Stimulated activated memory B cell treated with anti-CD40 and anti-IgM and Interleukin-4, amounts not matched to agents 10 μg/mL and 1 μg/mL and 100 μg/mL, for 72 hours (primary cell): ENCODE results near the gene RPP30.
A peak's percentile ranks its signal among the peaks of the same experiment; 100 is the strongest.
"Not testable (repeated sequence)": the region's sequence is repeated elsewhere in the genome, so short reads cannot be mapped to it uniquely, and the experiment has no call there.

Experiments used
- ATAC-seq: fragments of 150-1000 bp; cut with Tn5 transposase; 2 replicates; pipeline ENCODE4 v1.10.0; 2021
- H3K27ac Mint-ChIP-seq: one replicate; pipeline ENCODE4 v1.8.0; 2022; ENCODE audit warnings: mild to moderate bottlenecking, mixed read lengths
- H3K27me3 Mint-ChIP-seq: one replicate; pipeline ENCODE4 v1.8.0; 2022; ENCODE audit warnings: mixed read lengths
- H3K36me3 Mint-ChIP-seq: one replicate; pipeline ENCODE4 v1.8.0; 2022; ENCODE audit warnings: mixed read lengths
- H3K4me1 Mint-ChIP-seq: one replicate; pipeline ENCODE4 v1.8.0; 2022; ENCODE audit warnings: mixed read lengths
- H3K4me3 Mint-ChIP-seq: one replicate; pipeline ENCODE4 v1.8.0; 2022; ENCODE audit warnings: mild to moderate bottlenecking, moderate library complexity, mixed read lengths
- H3K9me3 Mint-ChIP-seq: one replicate; pipeline ENCODE4 v1.8.0; 2022; ENCODE audit warnings: mixed read lengths

RPP30 gene

DNA sequence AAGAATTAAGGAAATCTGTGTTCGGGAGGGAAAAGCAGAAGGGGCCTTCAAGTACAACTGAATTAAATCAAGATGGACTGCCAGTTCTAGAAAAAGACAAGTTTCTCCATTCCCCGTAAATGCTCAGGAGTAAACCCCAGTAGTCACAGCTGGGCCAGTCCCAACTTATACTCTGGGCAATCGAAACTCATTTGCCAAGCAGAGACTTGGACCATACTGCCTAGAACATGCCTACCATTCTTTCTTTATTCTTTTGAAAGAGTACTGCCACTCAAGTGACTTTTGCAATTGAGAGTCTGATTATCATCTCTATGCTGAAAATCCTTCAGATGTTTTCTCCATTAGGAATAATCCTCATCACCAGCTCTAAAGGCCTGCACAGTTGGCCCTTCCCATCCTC is 21.4 kb downstream of the RPP30 start:
- peaks cover 75% of the 10 kb centered on the region for H3K36me3 Mint-ChIP-seq
- no peaks in the 10 kb centered on the region for H3K4me1 Mint-ChIP-seq
- no peaks in the 10 kb centered on the region for H3K9me3 Mint-ChIP-seq
- ATAC-seq, result no peak
- no peak overlapping the region for H3K4me3 Mint-ChIP-seq
- no peak overlapping the region for H3K27ac Mint-ChIP-seq
- no peaks in the 10 kb centered on the region for H3K27me3 Mint-ChIP-seq

GRCh38 chr10:90896916-90897315 is 25.1 kb downstream of the RPP30 start:
- H3K4me3 Mint-ChIP-seq, H3K9me3 Mint-ChIP-seq, H3K27ac Mint-ChIP-seq, ATAC-seq, H3K4me1 Mint-ChIP-seq, H3K27me3 Mint-ChIP-seq: not testable (repeated sequence)
- peaks cover 66% of the 10 kb centered on the region for H3K36me3 Mint-ChIP-seq

DNA sequence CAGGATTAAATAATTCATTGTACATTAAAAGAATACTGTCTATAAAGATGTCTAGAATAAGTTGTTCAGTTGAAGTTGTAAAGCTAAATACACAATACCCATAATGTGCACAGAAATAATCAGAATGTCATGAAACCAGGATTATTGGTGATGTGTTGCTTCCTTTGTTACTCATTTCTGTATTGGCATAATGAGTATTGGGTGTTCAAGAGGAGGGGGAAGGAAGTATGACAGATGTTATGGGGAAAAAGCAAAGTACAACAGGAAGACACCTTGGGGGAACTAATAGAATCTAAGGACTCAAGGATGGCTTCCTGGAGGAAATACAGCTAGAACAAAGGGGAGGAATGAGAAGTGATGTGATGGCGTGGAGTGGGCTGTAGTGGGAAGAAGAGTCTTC is 34.2 kb downstream of the RPP30 start:
- peaks cover 2% of the 10 kb centered on the region for H3K9me3 Mint-ChIP-seq
- peaks cover 55% of the 10 kb centered on the region for H3K36me3 Mint-ChIP-seq
- H3K4me1 Mint-ChIP-seq, result peaks cover 14% of the 10 kb centered on the region
- H3K27me3 Mint-ChIP-seq, result no peaks in the 10 kb centered on the region
- H3K4me3 Mint-ChIP-seq, result no peak overlapping the region
- no peak for ATAC-seq
- H3K27ac Mint-ChIP-seq, result peak overlapping the region; percentile 1

DNA sequence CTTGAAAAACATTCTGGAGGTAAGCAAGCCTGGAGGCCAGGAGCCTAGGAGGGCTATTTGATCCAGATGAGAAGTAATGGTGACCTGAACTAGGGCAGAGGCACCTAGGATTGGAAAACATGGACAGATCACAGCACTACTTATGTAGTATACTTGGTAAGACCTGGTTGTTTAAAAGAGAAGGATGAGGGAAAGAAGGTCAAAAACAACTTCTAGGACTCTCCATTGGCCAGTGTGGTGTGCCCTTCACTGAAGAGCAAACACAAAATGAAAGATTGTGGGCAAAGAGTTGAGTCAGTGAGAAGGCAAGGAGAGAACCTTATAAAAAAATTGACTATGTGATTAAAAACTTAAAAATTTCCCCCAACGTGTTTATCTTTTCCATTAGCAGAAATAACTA is 34.8 kb downstream of the RPP30 start:
- H3K36me3 Mint-ChIP-seq, result peaks cover 48% of the 10 kb centered on the region
- peaks cover 2% of the 10 kb centered on the region for H3K9me3 Mint-ChIP-seq
- H3K4me3 Mint-ChIP-seq, result no peak overlapping the region
- ATAC-seq, result no peak
- peaks cover 16% of the 10 kb centered on the region for H3K4me1 Mint-ChIP-seq
- H3K27me3 Mint-ChIP-seq, result no peaks in the 10 kb centered on the region
- no peak overlapping the region for H3K27ac Mint-ChIP-seq

DNA sequence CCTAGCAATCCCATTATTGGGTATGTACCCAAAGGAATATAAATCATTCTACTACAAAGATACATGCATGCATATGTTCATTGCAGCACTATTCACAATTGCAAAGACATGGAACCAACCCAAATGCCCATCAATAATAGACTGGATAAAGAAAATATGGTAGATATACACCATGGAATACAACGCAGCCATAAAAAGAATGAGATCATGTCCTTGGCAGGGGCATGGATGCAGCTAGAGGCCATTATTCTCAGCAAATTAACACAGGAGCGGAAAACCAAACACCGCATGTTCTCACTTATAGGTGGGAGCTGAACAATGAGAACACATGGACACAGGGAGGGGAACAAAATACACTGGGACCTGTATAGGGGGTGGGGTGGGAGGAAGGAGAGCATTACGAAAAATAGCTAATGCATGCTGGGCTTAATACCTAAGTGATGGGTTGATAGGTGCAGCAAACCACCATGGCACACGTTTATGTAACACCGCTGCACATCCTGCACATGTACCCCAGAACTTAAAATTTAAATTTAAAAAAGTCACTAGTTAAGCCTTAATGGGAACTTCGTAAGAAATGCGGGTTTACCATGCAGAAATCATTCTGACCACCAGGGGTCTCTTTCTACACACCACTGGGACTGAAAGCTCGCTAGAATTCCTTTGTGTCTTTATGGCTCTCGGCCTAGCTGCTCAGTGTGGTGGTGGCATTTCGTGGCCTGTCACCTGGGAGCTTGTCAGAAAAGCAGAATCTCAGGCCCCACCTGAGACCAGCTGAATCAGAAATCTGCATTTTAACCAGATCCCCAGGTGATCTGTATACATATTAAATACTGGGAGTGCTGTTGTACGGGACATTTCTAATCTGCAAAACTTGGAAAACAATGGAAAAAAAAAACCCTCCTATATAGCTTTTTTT is 39.6 kb downstream of the RPP30 start:
- peaks cover 8% of the 10 kb centered on the region for H3K27me3 Mint-ChIP-seq
- H3K36me3 Mint-ChIP-seq, result peaks cover 27% of the 10 kb centered on the region
- peaks cover 27% of the 10 kb centered on the region for H3K4me1 Mint-ChIP-seq

DNA sequence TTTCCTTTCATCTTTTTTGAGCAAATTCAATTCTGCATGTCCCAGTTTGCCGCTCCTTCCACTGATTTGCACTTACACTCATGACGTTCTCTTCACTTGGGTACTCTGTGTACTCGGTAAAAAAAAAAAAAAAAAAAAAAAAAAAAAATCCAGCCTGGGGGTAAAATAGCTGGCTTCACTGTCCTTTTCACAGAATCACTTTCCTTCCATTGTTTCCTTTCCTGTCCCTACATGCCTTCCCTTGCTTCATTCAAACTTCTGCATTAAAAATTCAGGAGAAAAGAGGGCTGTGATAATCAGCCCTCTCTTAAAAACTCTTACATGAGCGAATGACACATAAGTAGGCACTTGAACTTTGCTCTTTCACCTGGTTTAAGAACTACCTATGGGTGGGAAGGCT is 40.4 kb downstream of the RPP30 start:
- peaks cover 25% of the 10 kb centered on the region for H3K4me1 Mint-ChIP-seq
- H3K36me3 Mint-ChIP-seq, result peaks cover 23% of the 10 kb centered on the region
- H3K4me3 Mint-ChIP-seq, result no peak overlapping the region
- H3K27ac Mint-ChIP-seq, result peak overlapping the region; percentile 60
- H3K27me3 Mint-ChIP-seq, result peaks cover 8% of the 10 kb centered on the region
- no peak for ATAC-seq
- no peaks in the 10 kb centered on the region for H3K9me3 Mint-ChIP-seq

More for the DNA sequence above, 39.6 kb downstream of the RPP30 start:
- peak; percentile 90 for ATAC-seq
- peak overlapping the region; percentile 60 for H3K27ac Mint-ChIP-seq
- no peak overlapping the region for H3K4me3 Mint-ChIP-seq
- no peaks in the 10 kb centered on the region for H3K9me3 Mint-ChIP-seq

DNA sequence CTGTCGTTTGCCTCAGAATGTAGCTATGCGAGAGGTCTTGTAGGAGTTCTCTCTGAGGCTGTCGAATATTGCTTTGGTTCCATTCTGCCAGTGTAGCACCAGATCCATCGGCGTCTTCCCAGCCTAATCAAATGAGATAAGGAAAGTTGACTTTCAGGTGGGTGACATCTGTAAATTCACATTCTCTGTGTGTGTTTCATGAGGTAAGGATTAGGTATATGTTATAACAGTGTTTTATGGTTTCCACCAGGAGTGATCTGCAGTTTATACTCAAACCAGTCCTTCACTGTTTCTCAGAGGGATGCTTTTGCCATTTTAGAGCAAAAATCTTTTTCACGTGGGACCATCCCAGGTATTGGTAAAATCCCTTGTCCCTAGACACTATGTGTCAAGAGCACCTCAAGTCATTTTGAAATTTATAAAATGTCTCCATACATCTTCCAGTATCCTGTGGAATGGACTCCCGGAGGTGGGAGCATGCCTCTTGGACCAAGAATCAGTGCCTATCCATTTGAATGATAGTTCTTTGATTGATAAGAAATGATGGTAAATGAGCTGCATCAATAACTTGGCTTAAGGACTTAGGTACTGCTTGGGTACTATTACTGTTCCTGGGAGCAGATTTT is 41.2 kb downstream of the RPP30 start:
- H3K27ac Mint-ChIP-seq, result peak overlapping the region; percentile 60
- H3K9me3 Mint-ChIP-seq, result no peaks in the 10 kb centered on the region
- ATAC-seq, result no peak
- H3K4me3 Mint-ChIP-seq, result no peak overlapping the region
- peaks cover 32% of the 10 kb centered on the region for H3K4me1 Mint-ChIP-seq
- peaks cover 15% of the 10 kb centered on the region for H3K36me3 Mint-ChIP-seq
- H3K27me3 Mint-ChIP-seq, result peaks cover 8% of the 10 kb centered on the region

DNA sequence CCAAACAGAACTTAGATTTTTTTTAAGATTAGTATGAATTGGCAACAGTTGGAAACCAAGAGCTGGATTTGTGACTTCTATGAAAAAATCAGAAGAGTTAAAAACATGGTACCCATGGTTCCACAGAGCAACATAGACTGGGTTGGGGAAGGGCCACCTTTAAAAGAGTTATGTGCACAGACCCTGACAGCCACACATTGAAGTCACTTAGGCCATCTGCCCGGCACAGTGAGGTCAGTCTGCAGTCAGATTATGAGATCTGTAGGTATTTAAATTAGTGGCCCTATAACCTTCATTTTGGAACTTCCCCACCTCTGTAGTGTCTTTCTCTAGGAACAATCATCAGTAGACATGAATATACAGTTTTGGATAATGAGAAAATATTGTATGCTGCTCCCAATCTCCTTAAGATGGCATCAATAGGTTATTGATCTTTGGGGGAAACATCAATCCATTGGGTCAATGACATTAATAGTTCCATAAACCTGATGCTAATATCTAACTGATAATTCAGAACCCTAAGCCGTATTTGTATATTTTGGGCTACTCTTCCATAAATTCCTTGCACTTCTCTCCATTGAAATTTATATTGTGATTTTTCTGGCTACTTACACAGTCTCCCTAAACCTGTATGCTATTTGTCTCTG is 42.1 kb downstream of the RPP30 start:
- H3K4me3 Mint-ChIP-seq, result no peak overlapping the region
- peak overlapping the region; percentile 12 for H3K27ac Mint-ChIP-seq
- H3K9me3 Mint-ChIP-seq, result no peaks in the 10 kb centered on the region
- no peak for ATAC-seq
- peaks cover 6% of the 10 kb centered on the region for H3K36me3 Mint-ChIP-seq
- peaks cover 8% of the 10 kb centered on the region for H3K27me3 Mint-ChIP-seq
- H3K4me1 Mint-ChIP-seq, result peaks cover 36% of the 10 kb centered on the region

GRCh38 chr10:90914992-90915765 is 43.4 kb downstream of the RPP30 start:
- H3K36me3 Mint-ChIP-seq, result no peaks in the 10 kb centered on the region
- H3K27ac Mint-ChIP-seq, result peak overlapping the region; percentile 16
- no peak for ATAC-seq
- peaks cover 36% of the 10 kb centered on the region for H3K4me1 Mint-ChIP-seq
- H3K9me3 Mint-ChIP-seq, result no peaks in the 10 kb centered on the region
- H3K4me3 Mint-ChIP-seq, result no peak overlapping the region
- H3K27me3 Mint-ChIP-seq, result peaks cover 8% of the 10 kb centered on the region

DNA sequence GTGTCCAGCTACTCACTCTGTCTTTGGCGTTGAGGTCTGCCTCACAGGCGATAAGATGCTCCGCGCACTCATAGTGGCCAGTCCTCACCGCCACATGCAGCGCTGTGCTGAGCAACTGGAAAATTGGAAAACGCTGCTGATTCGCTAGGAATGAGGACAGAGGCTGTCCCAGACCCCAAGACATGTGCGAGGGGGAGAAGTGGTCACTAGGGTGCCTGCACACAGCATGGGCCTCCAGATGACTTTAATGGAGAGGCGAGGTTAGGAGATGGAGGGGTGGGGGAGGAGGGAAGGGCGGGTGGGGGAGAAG is 43.9 kb downstream of the RPP30 start:
- peaks cover 8% of the 10 kb centered on the region for H3K27me3 Mint-ChIP-seq
- no peaks in the 10 kb centered on the region for H3K9me3 Mint-ChIP-seq
- no peak overlapping the region for H3K4me3 Mint-ChIP-seq
- no peaks in the 10 kb centered on the region for H3K36me3 Mint-ChIP-seq
- ATAC-seq, result no peak
- peaks cover 36% of the 10 kb centered on the region for H3K4me1 Mint-ChIP-seq
- peak overlapping the region; percentile 16 for H3K27ac Mint-ChIP-seq

DNA sequence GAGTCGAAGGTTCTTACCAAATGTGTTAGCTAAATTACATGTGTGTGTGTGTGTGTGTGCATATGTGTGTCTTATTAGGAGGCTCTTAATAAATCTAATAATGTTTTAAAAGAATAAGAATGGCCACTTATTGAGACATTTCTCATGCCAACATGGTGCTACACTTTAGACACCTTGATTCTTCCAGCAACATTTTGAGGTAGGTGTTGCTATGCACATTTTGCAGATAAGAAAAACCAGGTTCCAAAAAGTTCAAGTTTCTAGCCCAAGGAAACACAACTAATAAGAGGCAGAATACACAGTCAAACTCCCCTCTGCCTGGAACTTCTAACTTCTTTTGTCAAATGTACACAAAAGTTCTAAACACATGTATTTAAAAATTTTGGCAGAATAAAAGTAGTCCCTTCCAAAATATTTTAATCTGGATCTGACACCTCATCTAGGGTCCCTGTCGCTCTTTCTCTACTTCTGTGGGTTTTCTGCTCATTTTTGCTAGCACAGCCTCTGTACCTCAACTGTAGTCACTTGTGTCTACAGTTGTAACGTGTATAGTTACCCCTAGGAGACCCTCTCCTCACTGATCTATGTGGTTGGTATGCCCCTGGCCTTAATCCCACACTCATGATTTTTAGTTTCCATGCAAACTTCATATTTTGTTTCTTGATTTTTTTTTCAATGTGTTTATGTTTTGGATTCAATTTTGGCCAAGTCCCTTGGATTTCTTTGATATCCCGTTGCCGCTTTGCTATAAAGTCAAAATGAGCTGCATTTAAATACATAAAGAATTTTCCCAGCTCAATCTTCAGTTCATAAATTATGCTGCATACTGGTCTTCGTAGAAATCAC is 44.8 kb downstream of the RPP30 start:
- H3K9me3 Mint-ChIP-seq, result no peaks in the 10 kb centered on the region

GRCh38 chr10:90917238-90917967 is 45.6 kb downstream of the RPP30 start:
- no peak for ATAC-seq
- Mint-ChIP-seq H3K36me3 (no peaks in the 10 kb centered on the region), H3K4me3 (no peak overlapping the region), H3K27ac (peak overlapping the region; percentile 11), H3K27me3 (peaks cover 8% of the 10 kb centered on the region), H3K4me1 (peaks cover 26% of the 10 kb centered on the region), H3K9me3 (no peaks in the 10 kb centered on the region)

More for the DNA sequence above, 44.8 kb downstream of the RPP30 start:
- peak overlapping the region; percentile 11 for H3K27ac Mint-ChIP-seq
- no peak for ATAC-seq
- H3K4me1 Mint-ChIP-seq, result peaks cover 34% of the 10 kb centered on the region
- no peaks in the 10 kb centered on the region for H3K36me3 Mint-ChIP-seq
- H3K27me3 Mint-ChIP-seq, result peaks cover 8% of the 10 kb centered on the region
- no peak overlapping the region for H3K4me3 Mint-ChIP-seq

- no peak for ATAC-seq
- H3K36me3 Mint-ChIP-seq, result no peaks in the 10 kb centered on the region
- no peak overlapping the region for H3K27ac Mint-ChIP-seq
- no peaks in the 10 kb centered on the region for H3K9me3 Mint-ChIP-seq
- H3K4me1 Mint-ChIP-seq, result peaks cover 24% of the 10 kb centered on the region
- H3K27me3 Mint-ChIP-seq, result peaks cover 8% of the 10 kb centered on the region
- H3K4me3 Mint-ChIP-seq, result no peak overlapping the region
Measured at GRCh38 chr10:90917968-90918318, 46.2 kb downstream of the RPP30 start.
